GM23338 (cell line): Measurements from ENCODE around the gene GRAMD1B. TPM values are rescaled to one million over a fixed set of nuclear protein-coding genes. Genes with fewer than 3 reads are reported as not detected.
A peak's percentile ranks its signal among the peaks of the same experiment; 100 is the strongest.

Experiments used
- ATAC-seq: fragments of 200-7000 bp; cut with Tn5 transposase; 3 replicates; pipeline ENCODE4 v1.9.1; 2020
- DNase-seq: peaks from one replicate; pipeline ENCODE4 v3.0.0-alpha.2; 2015; ENCODE audit warnings: low spot score
- H2AFZ ChIP-seq: fragments of 200-600 bp; sonication (generic); 2 replicates; pipeline ENCODE4 v1.8.0; 2016; ENCODE audit warnings: antibody characterized with exemption, mild to moderate bottlenecking, moderate library complexity
- H3F3A ChIP-seq: fragments of 200-600 bp; sonication (generic); replicated peaks from 2 replicates; pipeline ENCODE4 v1.8.0; 2017; ENCODE audit warnings: antibody characterized with exemption, mixed run types, low read depth
- H3K27ac ChIP-seq: fragments of 200-600 bp; sonication (generic); 2 replicates; pipeline ENCODE4 v1.6.1; 2016; ENCODE audit warnings: low read depth
- H3K27me3 ChIP-seq: fragments of 200-600 bp; sonication (generic); 2 replicates; pipeline ENCODE4 v1.8.0; 2016; ENCODE audit warnings: mild to moderate bottlenecking, mixed run types, moderate library complexity; ENCODE audit not compliant: insufficient read depth
- H3K36me3 ChIP-seq: fragments of 200-600 bp; sonication (generic); 2 replicates; pipeline ENCODE4 v1.8.0; 2016; ENCODE audit warnings: mild to moderate bottlenecking; ENCODE audit not compliant: insufficient read depth
- H3K4me1 ChIP-seq: fragments of 200-600 bp; sonication (generic); 2 replicates; pipeline ENCODE4 v1.8.0; 2016; ENCODE audit warnings: mild to moderate bottlenecking, moderate library complexity; ENCODE audit not compliant: insufficient read depth
- H3K4me2 ChIP-seq: fragments of 200-600 bp; sonication (generic); 2 replicates; pipeline ENCODE4 v1.7.1; 2017; ENCODE audit warnings: mixed run types
- H3K4me3 ChIP-seq: fragments of 200-600 bp; sonication (generic); 2 replicates; pipeline ENCODE4 v1.6.1; 2016; ENCODE audit warnings: mixed run types
- H3K79me2 ChIP-seq: fragments of 200-600 bp; sonication (generic); replicated peaks from 2 replicates; pipeline ENCODE4 v1.8.0; 2017; ENCODE audit warnings: mild to moderate bottlenecking; ENCODE audit not compliant: insufficient read depth
- H3K9me2 ChIP-seq: fragments of 200-600 bp; sonication (generic); 2 replicates; pipeline ENCODE4 v1.8.0; 2017; ENCODE audit not compliant: insufficient read depth
- H4K20me1 ChIP-seq: fragments of 200-600 bp; sonication (generic); replicated peaks from 2 replicates; pipeline ENCODE4 v1.8.0; 2017; ENCODE audit warnings: mild to moderate bottlenecking; ENCODE audit not compliant: insufficient read depth
- H3K27ac Mint-ChIP-seq: 2 replicates; pipeline ENCODE4 v1.8.0; 2020; ENCODE audit warnings: inconsistent platforms, mild to moderate bottlenecking, moderate library complexity, mixed read lengths
- H3K27me3 Mint-ChIP-seq: 3 replicates; pipeline ENCODE4 v1.8.0; 2022; ENCODE audit warnings: low read depth, mild to moderate bottlenecking, moderate library complexity, mixed read lengths, inconsistent platforms; ENCODE audit not compliant: insufficient read depth, poor library complexity
- H3K36me3 Mint-ChIP-seq: 3 replicates; pipeline ENCODE4 v1.8.0; 2021; ENCODE audit warnings: low read depth, mild to moderate bottlenecking, inconsistent platforms, moderate library complexity, mixed read lengths
- H3K4me1 Mint-ChIP-seq: 3 replicates; pipeline ENCODE4 v1.8.0; 2020; ENCODE audit warnings: mild to moderate bottlenecking, inconsistent platforms, mixed read lengths
- H3K4me3 Mint-ChIP-seq: 3 replicates; pipeline ENCODE4 v1.8.0; 2021; ENCODE audit warnings: moderate library complexity, mild to moderate bottlenecking, inconsistent platforms, mixed read lengths
- H3K9me3 Mint-ChIP-seq: 3 replicates; pipeline ENCODE4 v1.8.0; 2020; ENCODE audit warnings: moderate library complexity, mild to moderate bottlenecking, inconsistent platforms, mixed read lengths
- CREB1 ChIP-seq: fragments of 250-450 bp; sonication (Bioruptor Pico); IDR thresholded peaks from 2 replicates; pipeline ENCODE4 v1.5.0; 2020; ENCODE audit warnings: low read depth, mild to moderate bottlenecking, moderate library complexity
- ETS1 ChIP-seq: IDR thresholded peaks from 2 replicates; pipeline ENCODE4 v1.6.1; 2016; ENCODE audit warnings: antibody characterized with exemption
- JUNB ChIP-seq: IDR thresholded peaks from one replicate; pipeline ENCODE4 v1.6.1; 2016; ENCODE audit warnings: antibody characterized with exemption; ENCODE audit not compliant: unreplicated experiment
- NANOG ChIP-seq: IDR thresholded peaks from 2 replicates; pipeline ENCODE4 v1.6.1; 2016; ENCODE audit warnings: antibody characterized with exemption, borderline replicate concordance
- POLR2AphosphoS5 ChIP-seq: IDR thresholded peaks from 2 replicates; pipeline ENCODE4 v1.6.1; 2016; ENCODE audit warnings: antibody characterized with exemption, low read depth
- ZNF114 ChIP-seq: fragments of 250-450 bp; sonication (Bioruptor Pico); IDR thresholded peaks from 2 replicates; pipeline ENCODE4 v1.5.0; 2020; ENCODE audit warnings: mild to moderate bottlenecking, moderate library complexity
- polyA plus RNA-seq: library from polyadenylated mRNA; unstranded; fragments of >200 nt; fragmentation: Nextera tagmentation; extraction: Ambion mirVana; gene quantifications from 2 replicates; pipeline ENCODE4 v1.2.1, GENCODE V29; 2016
- total RNA-seq: library from RNA; depleted of rRNA; stranded (reverse); fragments of >200 nt; shearing (Covaris generic); gene quantifications from 2 replicates; pipeline ENCODE4 v1.2.3, GENCODE V29; 2014

The GRAMD1B gene
- total and polyA plus RNA-seq, 2 experiments from 2014 or later: 3.7 to 24.3 TPM

- no peaks in the 10 kb centered on the region for H3K9me2 ChIP-seq
- no peaks in the 10 kb centered on the region for H3F3A ChIP-seq
- H3K4me1 Mint-ChIP-seq: peaks cover 24% of the 10 kb centered on the region
- no peaks in the 10 kb centered on the region for H3K9me3 Mint-ChIP-seq
- ATAC-seq (no peak), DNase-seq (no peak)
- no peak overlapping the region for H3K4me3 ChIP-seq
- H3K36me3 Mint-ChIP-seq: no peaks in the 10 kb centered on the region
- TF ChIP-seq JUNB: no peak
- TF ChIP-seq CREB1 (CRISPR knock-in tag): no peak
- TF ChIP-seq NANOG: no peak
- no peak for TF ChIP-seq POLR2AphosphoS5
- no peaks in the 10 kb centered on the region for H3K79me2 ChIP-seq
- H3K27me3 ChIP-seq: no peaks in the 10 kb centered on the region
- H2AFZ ChIP-seq: no peak overlapping the region
- no peaks in the 10 kb centered on the region for H3K36me3 ChIP-seq
- H3K27ac Mint-ChIP-seq: no peak overlapping the region
- no peaks in the 10 kb centered on the region for H4K20me1 ChIP-seq
- H3K4me2 ChIP-seq: no peak overlapping the region
- H3K27ac ChIP-seq: no peak overlapping the region
- peaks cover 3% of the 10 kb centered on the region for H3K27me3 Mint-ChIP-seq
- peaks cover 14% of the 10 kb centered on the region for H3K4me1 ChIP-seq
- no peak overlapping the region for H3K4me3 Mint-ChIP-seq
Measured at GRCh38 chr11:123381817-123382554, 48.1 kb upstream of the GRAMD1B start.

DNA sequence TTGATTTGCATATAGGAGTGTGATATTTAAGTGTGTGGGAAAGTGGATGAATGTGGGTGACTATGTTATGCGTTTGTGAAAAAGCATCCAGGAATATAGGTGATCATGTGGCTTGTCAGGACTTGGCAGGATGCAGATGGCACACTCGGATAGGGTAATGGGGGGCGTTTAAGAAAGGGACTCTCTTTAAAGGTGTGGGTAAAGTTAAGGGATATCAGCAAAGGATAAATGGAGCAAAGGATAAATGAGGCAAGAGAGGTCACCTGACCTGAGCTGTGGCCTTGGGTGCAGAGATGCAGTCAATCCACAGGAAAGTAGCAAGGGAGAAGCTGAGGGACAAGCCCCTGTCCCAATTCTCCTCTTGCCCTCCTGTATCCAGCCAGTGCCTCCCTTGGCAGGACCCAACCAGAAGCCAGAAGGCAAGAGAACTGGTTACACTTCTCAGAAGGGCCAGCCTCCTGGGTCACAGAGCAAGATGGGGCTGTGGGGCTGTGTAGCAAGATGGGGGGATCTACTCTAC, 47.5 kb upstream of the GRAMD1B start:
- no peaks in the 10 kb centered on the region for H3K27me3 ChIP-seq
- Mint-ChIP-seq H3K9me3 (no peaks in the 10 kb centered on the region), H3K27me3 (peaks cover 3% of the 10 kb centered on the region), H3K36me3 (no peaks in the 10 kb centered on the region), H3K27ac (no peak overlapping the region), H3K4me3 (no peak overlapping the region), H3K4me1 (peaks cover 18% of the 10 kb centered on the region)
- H4K20me1 ChIP-seq: no peaks in the 10 kb centered on the region
- TF ChIP-seq ETS1 (no peak), ZNF114 (CRISPR knock-in tag) (no peak)
- no peak overlapping the region for H3K4me2 ChIP-seq
- H3F3A ChIP-seq: no peaks in the 10 kb centered on the region
- H3K27ac ChIP-seq: no peak overlapping the region
- 0 out of 2 replicates have a peak overlapping the region, but pooled peaks have one; percentile 28 for H2AFZ ChIP-seq
- DNase-seq (no peak), ATAC-seq (no peak)
- H3K4me1 ChIP-seq: peaks cover 14% of the 10 kb centered on the region
- H3K79me2 ChIP-seq: no peaks in the 10 kb centered on the region
- no peaks in the 10 kb centered on the region for H3K9me2 ChIP-seq
- H3K36me3 ChIP-seq: no peaks in the 10 kb centered on the region
- H3K4me3 ChIP-seq: no peak overlapping the region

- Histone ChIP-seq H3K27ac (no peak overlapping the region), H4K20me1 (no peaks in the 10 kb centered on the region), H3K27me3 (no peaks in the 10 kb centered on the region), H3F3A (no peaks in the 10 kb centered on the region), H3K4me3 (no peak overlapping the region), H3K36me3 (no peaks in the 10 kb centered on the region), H3K4me2 (no peak overlapping the region), H3K79me2 (no peaks in the 10 kb centered on the region), H3K4me1 (no peaks in the 10 kb centered on the region), H2AFZ (no peak overlapping the region), H3K9me2 (no peaks in the 10 kb centered on the region)
- H3K4me3 Mint-ChIP-seq: no peak overlapping the region
- DNase-seq (no peak), ATAC-seq (no peak)
- peaks cover 5% of the 10 kb centered on the region for H3K4me1 Mint-ChIP-seq
- H3K27me3 Mint-ChIP-seq: peaks cover 3% of the 10 kb centered on the region
- TF ChIP-seq POLR2AphosphoS5 (no peak), NANOG (no peak), CREB1 (CRISPR knock-in tag) (no peak)
- no peaks in the 10 kb centered on the region for H3K36me3 Mint-ChIP-seq
- no peak overlapping the region for H3K27ac Mint-ChIP-seq
- no peaks in the 10 kb centered on the region for H3K9me3 Mint-ChIP-seq
Measured at GRCh38 chr11:123384116-123384515, 46.0 kb upstream of the GRAMD1B start.
